Neutrophil (primary cell): ENCODE measurements around the gene EML6.

Experiments used
- H3K27ac ChIP-seq: fragments of 200-600 bp; sonication (generic); 2 replicates; pipeline ENCODE4 v1.5.1; 2016; ENCODE audit warnings: mild to moderate bottlenecking, moderate library complexity
- H3K27me3 ChIP-seq: fragments of 200-600 bp; sonication (generic); 2 replicates; pipeline ENCODE4 v1.6.0; 2016; ENCODE audit warnings: mild to moderate bottlenecking
- H3K36me3 ChIP-seq: fragments of 200-600 bp; sonication (generic); 2 replicates; pipeline ENCODE4 v1.5.1; 2017
- H3K4me1 ChIP-seq, 2 experiments: fragments of 200-600 bp in 1 of 2; sonication (generic) in 1 of 2; 1 replicate in 1 of 2; 2 replicates in 1 of 2; pipeline versions ENCODE4 v1.5.1 to v1.6.1; 2013 to 2016; ENCODE audit warnings: low read depth in 1 of 2, low read length in 1 of 2, mild to moderate bottlenecking in 1 of 2, moderate library complexity in 1 of 2; ENCODE audit not compliant: control insufficient read depth in 1 of 2, insufficient read depth in 1 of 2
- H3K4me3 ChIP-seq, 2 experiments: fragments of 200-600 bp in 1 of 2; sonication (generic) in 1 of 2; 1 replicate in 1 of 2; 2 replicates in 1 of 2; pipeline ENCODE4 v1.5.1; 2013 to 2016; ENCODE audit warnings: low read depth in 1 of 2, low read length in 1 of 2, mild to moderate bottlenecking in 1 of 2, moderate library complexity in 1 of 2
- H3K9me3 ChIP-seq: fragments of 200-600 bp; sonication (generic); 2 replicates; pipeline ENCODE4 v1.5.1; 2016
- CTCF ChIP-seq: fragments of 200-600 bp; sonication (generic); IDR thresholded peaks from 2 replicates; pipeline ENCODE4 v1.5.1; 2016; ENCODE audit warnings: antibody characterized with exemption

Gene EML6

GRCh38 chr2:54954158-54954557, 230.7 kb downstream of the EML6 start:
- Histone ChIP-seq H3K9me3 (no peaks in the 10 kb centered on the region), H3K27ac (no peak overlapping the region), H3K36me3 (no peaks in the 10 kb centered on the region), H3K4me1 (peaks cover 0 to 10% of the 10 kb centered on the region in 2 experiments), H3K27me3 (no peaks in the 10 kb centered on the region), H3K4me3 (no peak overlapping the region)
- TF ChIP-seq CTCF = no peak

DNA sequence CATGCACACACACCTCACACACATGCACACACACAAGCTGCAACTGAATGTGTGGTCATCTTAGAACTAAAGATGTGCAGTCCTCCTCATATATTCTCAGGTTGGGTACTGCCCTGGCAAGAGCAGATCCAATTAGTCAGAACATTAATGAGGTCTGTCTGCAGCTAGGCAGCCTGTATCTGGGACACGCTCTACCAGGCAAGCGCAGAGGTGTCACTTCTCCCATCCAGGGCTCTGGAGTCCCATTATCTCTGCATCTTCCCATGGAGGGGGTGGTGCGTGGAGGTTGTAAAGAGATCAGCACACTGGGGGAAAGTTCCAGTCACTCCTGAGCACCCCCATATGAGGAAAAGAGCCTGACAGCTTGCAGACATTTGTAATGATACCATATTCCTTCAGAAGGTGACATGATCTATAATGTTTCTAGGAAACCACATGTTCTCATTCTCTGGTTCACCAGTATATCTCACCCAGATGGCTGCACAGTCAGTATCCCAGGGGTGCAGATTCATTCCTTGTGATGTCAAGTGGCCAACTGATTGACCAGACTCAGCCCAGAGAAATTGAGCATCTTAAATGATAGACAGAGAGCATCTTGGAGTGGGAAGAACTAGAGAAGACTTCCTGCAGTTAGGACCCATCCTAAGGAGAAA, 231.4 kb downstream of the EML6 start:
- no peak for TF ChIP-seq CTCF
- Histone ChIP-seq H3K9me3 (no peaks in the 10 kb centered on the region), H3K27me3 (no peaks in the 10 kb centered on the region), H3K36me3 (no peaks in the 10 kb centered on the region), H3K27ac (no peak overlapping the region), H3K4me3 (no peak overlapping the region), H3K4me1 (peaks cover 0 to 10% of the 10 kb centered on the region in 2 experiments)

- no peaks in the 10 kb centered on the region for H3K36me3 ChIP-seq
- H3K9me3 ChIP-seq = no peaks in the 10 kb centered on the region
- no peak overlapping the region for H3K4me3 ChIP-seq
- peak overlapping the region; percentile 44 for H3K27ac ChIP-seq
- peaks cover 0 to 10% of the 10 kb centered on the region in 2 experiments for H3K4me1 ChIP-seq
- no peak for TF ChIP-seq CTCF
- H3K27me3 ChIP-seq = no peaks in the 10 kb centered on the region
These were observed 232.1 kb downstream of the EML6 start for GRCh38 chr2:54955358-54956110.

DNA sequence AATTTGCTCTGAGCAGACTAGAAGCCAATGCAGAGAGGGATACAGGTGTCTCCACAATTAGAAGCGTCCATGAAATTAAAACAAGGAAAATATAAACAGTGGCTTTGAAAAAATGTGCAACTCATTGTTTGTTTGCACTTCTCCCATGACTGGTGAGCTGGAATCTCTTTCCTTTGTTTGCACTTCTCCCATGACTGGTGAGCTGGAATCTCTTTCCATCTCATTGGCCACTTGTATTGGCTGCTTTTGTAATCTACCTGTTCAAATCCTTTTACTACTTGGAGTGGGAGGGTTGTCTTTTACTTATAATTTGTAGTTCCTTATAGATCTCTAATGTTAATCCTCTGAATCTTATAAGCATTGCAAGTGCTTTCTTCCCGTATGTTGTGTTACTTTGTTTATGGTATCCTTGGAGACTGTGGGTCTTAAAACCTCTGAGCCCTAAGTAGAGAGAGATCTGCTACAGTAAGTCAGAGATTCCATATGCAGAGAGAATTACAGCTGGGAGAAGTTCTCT, 232.7 kb downstream of the EML6 start:
- no peaks in the 10 kb centered on the region for H3K36me3 ChIP-seq
- H3K9me3 ChIP-seq = no peaks in the 10 kb centered on the region
- no peaks in the 10 kb centered on the region for H3K27me3 ChIP-seq
- H3K4me3 ChIP-seq = no peak overlapping the region
- no peak for TF ChIP-seq CTCF
- peaks cover 0 to 10% of the 10 kb centered on the region in 2 experiments for H3K4me1 ChIP-seq
- H3K27ac ChIP-seq = no peak overlapping the region

GRCh38 chr2:54957321-54957999, 234.0 kb downstream of the EML6 start:
- H3K36me3 ChIP-seq = no peaks in the 10 kb centered on the region
- TF ChIP-seq CTCF = no peak

More at GRCh38 chr2:54957321-54957999, 234.0 kb downstream of the EML6 start:
- Histone ChIP-seq H3K4me3 (no peak overlapping the region), H3K27me3 (no peaks in the 10 kb centered on the region), H3K27ac (no peak overlapping the region), H3K9me3 (no peaks in the 10 kb centered on the region), H3K4me1 (peaks cover 0 to 10% of the 10 kb centered on the region in 2 experiments)
